ENCODE data around the gene OPHN1. TPM values are rescaled to one million over a fixed set of nuclear protein-coding genes. Genes with fewer than 3 reads are reported as not detected.

The OPHN1 gene
- total and polyA plus RNA-seq, 7 donors: 0.47 to 3.7 (median 2.4) TPM

DNA sequence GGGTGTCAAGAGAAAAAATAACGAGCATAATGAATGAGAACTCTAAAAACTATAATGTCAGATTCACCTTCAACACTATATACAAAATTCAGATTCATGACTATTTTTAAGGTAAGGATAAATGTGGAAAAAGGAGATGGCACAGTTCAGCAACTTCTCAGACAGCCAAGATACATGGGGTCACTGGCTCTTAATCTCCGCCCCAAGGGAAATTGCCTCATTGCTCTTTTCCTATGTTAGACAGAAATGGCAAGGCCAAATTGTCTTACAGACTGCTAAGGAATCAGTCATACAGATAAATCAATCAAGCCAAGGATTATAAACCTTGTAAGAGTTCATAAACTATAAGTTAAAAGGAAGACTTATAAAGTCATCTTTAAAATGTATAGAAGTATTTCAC lies 183.4 kb downstream of the OPHN1 start:
- intact Hi-C loops (cut with DNase I): no loop called here
- Histone ChIP-seq H3K27me3 (ENCODE audit: insufficient read depth in 3 of 3, low read length in 2 of 3) (peaks cover 0 to 13% (median 0%) of the 10 kb centered on the region in 3 donors), H3K27ac (no peak overlapping the region), H3K4me3 (no peak overlapping the region), H3K9me3 (no peaks in the 10 kb centered on the region), H3K4me1 (no peaks in the 10 kb centered on the region), H3K36me3 (ENCODE audit: insufficient read depth in 1 of 2, low read depth in 1 of 2) (no peaks in the 10 kb centered on the region)
- no peak for DNase-seq
- 53 to 60% (median 55%) methylated on average over 2 of the region's 2 CpGs for WGBS, 3 donors
- TF ChIP-seq, protein P1, sequence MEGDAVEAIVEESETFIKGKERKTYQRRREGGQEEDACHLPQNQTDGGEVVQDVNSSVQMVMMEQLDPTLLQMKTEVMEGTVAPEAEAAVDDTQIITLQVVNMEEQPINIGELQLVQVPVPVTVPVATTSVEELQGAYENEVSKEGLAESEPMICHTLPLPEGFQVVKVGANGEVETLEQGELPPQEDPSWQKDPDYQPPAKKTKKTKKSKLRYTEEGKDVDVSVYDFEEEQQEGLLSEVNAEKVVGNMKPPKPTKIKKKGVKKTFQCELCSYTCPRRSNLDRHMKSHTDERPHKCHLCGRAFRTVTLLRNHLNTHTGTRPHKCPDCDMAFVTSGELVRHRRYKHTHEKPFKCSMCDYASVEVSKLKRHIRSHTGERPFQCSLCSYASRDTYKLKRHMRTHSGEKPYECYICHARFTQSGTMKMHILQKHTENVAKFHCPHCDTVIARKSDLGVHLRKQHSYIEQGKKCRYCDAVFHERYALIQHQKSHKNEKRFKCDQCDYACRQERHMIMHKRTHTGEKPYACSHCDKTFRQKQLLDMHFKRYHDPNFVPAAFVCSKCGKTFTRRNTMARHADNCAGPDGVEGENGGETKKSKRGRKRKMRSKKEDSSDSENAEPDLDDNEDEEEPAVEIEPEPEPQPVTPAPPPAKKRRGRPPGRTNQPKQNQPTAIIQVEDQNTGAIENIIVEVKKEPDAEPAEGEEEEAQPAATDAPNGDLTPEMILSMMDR (IDR thresholded peaks at IDR 0.05): no peak
- no peak for ATAC-seq

DNA sequence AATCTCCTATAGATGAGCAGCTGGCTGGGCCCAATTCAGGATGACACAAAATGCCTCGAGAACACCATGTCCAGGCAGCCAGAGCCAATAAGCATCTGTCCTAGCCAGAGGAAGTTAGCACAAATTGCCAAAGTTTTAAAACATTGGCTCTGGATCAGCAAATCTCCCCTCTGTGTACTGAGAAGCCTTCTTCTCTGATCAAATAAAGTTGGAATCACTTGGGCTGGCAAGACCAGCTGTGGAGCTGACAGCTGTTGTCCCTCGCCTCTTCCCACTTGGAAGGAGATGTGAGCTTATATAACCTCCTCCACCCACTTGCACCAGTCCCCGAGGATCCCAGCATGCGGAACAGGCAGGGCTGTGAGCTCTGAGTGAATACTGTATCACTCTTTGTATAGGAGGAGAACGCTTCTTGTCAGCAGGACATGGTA lies 183.9 kb downstream of the OPHN1 start:
- H3K4me1 ChIP-seq: no peaks in the 10 kb centered on the region
- DNase-seq (peak; percentile 33 to 60), ATAC-seq (peak in 3 of 4 donors; percentile 49 to 63 (median 57))
- no peaks in the 10 kb centered on the region for H3K9me3 ChIP-seq
- H3K36me3 ChIP-seq (ENCODE audit: insufficient read depth in 1 of 2, low read depth in 1 of 2): no peaks in the 10 kb centered on the region
- TF ChIP-seq, protein P1 (IDR thresholded peaks at IDR 0.05): no peak
- intact Hi-C loops (cut with DNase I): no loop called here
- H3K27ac ChIP-seq: no peak overlapping the region
- peaks cover 0 to 13% (median 0%) of the 10 kb centered on the region in 3 donors for H3K27me3 ChIP-seq (ENCODE audit: insufficient read depth in 3 of 3, low read length in 2 of 3)
- WGBS, 3 donors: 13 to 21% (median 16%) methylated on average over 5 of the region's 5 CpGs
- H3K4me3 ChIP-seq: no peak overlapping the region

GRCh38 chrX:68238568-68238967 lies 194.7 kb downstream of the OPHN1 start:
- intact Hi-C loops (cut with DNase I): no loop called here
- WGBS, 3 donors: 61 to 94% (median 94%) methylated on average over 7 of the region's 7 CpGs

GRCh38 chrX:68234171-68234910 lies 199.0 kb downstream of the OPHN1 start:
- Histone ChIP-seq H3K4me3 (peak overlapping the region; percentile 15), H3K27ac (no peak overlapping the region), H3K27me3 (ENCODE audit: insufficient read depth in 3 of 3, low read length in 2 of 3) (no peaks in the 10 kb centered on the region), H3K36me3 (ENCODE audit: insufficient read depth in 1 of 2, low read depth in 1 of 2) (no peaks in the 10 kb centered on the region), H3K4me1 (no peaks in the 10 kb centered on the region), H3K9me3 (no peaks in the 10 kb centered on the region)
- intact Hi-C loops (cut with DNase I): no loop called here
- TF ChIP-seq, protein P1 (IDR thresholded peaks at IDR 0.05): no peak
- DNase-seq (no peak), ATAC-seq (no peak)
- 56 to 58% (median 56%) methylated on average over 6 of the region's 6 CpGs for WGBS, 3 donors

More at GRCh38 chrX:68238568-68238967, 194.7 kb downstream of the OPHN1 start:
- ATAC-seq: no peak
- H3K4me1 ChIP-seq: no peaks in the 10 kb centered on the region
- no peak overlapping the region for H3K4me3 ChIP-seq
- DNase-seq: no peak
- no peaks in the 10 kb centered on the region for H3K27me3 ChIP-seq (ENCODE audit: insufficient read depth in 3 of 3, low read length in 2 of 3)
- TF ChIP-seq, protein P1 (IDR thresholded peaks at IDR 0.05): peak; percentile 10
- no peak overlapping the region for H3K27ac ChIP-seq
- H3K36me3 ChIP-seq (ENCODE audit: insufficient read depth in 1 of 2, low read depth in 1 of 2): no peaks in the 10 kb centered on the region
- no peaks in the 10 kb centered on the region for H3K9me3 ChIP-seq

All from psoas muscle (tissue), 8 donors.